ENCODE results near the gene LIN54.
"Not testable (repeated sequence)": the region's sequence is repeated elsewhere in the genome, so short reads cannot be mapped to it uniquely, and the experiment has no call there.

LIN54 gene

DNA sequence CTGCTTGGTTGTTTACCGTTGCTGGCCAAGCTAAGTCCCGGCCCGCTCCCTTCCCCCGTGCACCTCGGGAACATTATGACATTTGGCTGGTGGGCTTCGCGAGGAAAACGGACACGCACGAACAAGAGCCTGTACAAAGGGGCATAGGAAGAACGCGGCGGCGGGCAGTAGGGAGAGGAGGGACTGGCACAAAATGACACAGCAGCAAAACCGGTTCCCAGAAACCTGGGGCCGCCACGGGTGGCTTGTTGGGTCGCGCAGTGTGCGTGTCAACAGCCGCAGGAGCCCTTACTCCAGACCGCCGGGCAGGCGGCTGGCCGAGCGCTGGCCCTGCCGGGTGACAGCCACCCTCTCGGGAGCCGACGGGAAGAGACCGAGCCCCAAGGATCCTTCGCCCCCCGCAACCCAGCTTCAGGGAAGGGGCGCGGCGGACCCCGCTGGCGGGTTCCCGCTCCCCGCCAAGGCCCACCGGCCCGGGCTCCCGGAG is 1.6 kb upstream of the LIN54 start:
- DNase-seq (ENCODE audit: low spot score), result peak; percentile 58

- DNase-seq (ENCODE audit: low spot score), result peak; percentile 61
Observed at GRCh38 chr4:83011689-83012199, 1.1 kb upstream of the LIN54 start.

- peak; percentile 65 for DNase-seq (ENCODE audit: low spot score)
Observed at GRCh38 chr4:83010111-83010521, 507 bp downstream of the LIN54 start.

GRCh38 chr4:83009529-83009928 is 1.1 kb downstream of the LIN54 start:
- peak; percentile 23 for DNase-seq (ENCODE audit: low spot score)

DNA sequence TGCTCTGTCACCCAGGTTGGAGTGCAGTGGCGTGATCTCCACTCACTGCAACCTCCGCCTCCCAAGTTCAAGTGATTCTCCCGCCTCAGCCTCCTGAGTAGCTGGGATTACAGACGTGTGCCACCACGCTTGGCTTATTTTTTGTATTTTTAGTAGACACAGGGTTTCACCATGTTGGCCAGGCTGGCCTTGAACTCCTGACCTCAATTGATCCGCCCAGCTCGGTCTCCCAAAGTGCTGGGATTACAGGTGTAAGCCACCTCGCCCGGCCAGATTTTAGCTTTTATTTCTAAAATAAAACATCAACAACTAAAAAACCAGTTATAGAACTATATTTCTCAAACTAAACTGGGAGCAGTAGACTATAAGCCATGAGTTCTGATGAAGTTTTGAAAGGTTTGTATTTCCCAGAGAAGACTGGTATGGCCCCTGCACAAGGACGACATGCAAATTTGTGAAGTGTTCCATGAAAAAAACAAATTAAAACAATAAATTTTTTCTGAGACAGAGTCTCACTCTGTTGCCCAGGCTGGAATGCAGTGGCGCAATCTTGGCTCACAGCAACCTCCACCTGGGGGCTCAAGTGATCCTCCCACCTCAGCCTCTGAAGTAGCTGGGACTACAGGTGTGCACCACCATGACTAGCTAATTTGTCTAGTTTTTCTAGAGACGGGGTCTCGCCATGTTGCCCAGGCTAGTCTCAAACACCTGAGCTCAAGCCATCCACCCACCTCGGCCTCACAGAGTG is 7.4 kb downstream of the LIN54 start:
- DNase-seq (ENCODE audit: low spot score), result not testable (repeated sequence)

DNA sequence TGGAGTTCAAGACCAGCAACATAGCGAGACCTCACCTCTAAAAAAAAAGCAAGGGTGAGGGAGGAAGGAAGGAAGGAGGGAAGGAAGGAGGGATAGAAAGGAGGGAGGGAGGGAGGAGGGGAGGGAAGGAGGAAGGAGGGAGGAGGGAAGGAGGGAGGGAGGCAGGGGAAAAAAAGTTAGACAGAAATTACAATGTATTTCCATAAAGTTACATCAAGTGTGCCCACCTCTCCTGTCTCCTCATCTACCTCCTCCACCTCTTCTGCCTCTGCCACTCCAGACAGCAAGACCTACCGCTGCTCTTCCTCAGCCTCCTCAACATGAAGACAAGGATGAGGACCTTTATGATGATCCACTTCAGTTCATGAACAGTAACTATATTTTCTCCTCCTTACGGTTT is 8.3 kb downstream of the LIN54 start:
- no peak for DNase-seq (ENCODE audit: low spot score)

GRCh38 chr4:82998898-82999297 is 11.7 kb downstream of the LIN54 start:
- no peak for DNase-seq (ENCODE audit: low spot score)

DNA sequence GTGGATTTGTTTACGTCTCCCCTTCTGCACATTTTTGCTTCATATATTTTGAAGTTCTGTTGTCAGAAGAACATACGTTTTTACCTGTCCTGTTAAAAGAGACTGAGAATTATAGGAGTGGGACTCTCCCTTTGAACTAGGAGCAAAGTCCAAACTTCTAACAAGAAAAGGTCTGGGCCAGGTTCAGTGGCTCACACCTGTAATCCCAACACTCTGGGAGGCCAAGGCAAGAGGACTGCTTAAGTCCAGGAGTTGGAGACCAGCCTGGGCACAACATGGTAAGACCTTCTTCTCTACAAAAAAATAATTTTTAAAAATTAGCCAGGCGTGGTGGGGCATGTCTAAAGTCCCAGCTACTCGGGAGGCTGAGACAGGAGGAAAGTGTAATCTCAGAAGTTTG is 15.8 kb downstream of the LIN54 start:
- DNase-seq (ENCODE audit: low spot score), result no peak

- no peak for DNase-seq (ENCODE audit: low spot score)
Observed at GRCh38 chr4:82989575-82990429, 20.8 kb downstream of the LIN54 start.

GRCh38 chr4:82988323-82988832 is 22.2 kb downstream of the LIN54 start:
- no peak for DNase-seq (ENCODE audit: low spot score)

- DNase-seq (ENCODE audit: low spot score), result not testable (repeated sequence)
Observed at GRCh38 chr4:82987519-82987918, 23.1 kb downstream of the LIN54 start.

DNA sequence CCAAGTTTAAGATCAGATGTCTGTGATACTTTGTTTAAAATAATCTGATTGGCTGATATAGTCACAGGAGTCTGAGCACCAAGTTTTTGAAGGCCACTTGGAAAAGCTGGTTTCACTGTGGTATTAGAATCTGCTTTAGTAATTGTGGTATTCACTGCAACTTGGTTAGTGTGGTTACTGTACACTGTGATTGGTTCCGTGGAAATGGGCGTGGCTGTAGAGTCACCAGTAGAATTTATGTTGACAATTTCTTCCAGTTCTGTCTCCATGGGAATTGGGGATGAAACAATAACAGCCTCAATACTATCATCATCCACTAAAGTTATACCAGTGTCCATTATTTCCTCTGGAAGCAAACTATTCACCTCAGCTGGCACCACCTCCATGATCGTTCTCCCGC is 26.2 kb downstream of the LIN54 start:
- DNase-seq (ENCODE audit: low spot score), result no peak

DNA sequence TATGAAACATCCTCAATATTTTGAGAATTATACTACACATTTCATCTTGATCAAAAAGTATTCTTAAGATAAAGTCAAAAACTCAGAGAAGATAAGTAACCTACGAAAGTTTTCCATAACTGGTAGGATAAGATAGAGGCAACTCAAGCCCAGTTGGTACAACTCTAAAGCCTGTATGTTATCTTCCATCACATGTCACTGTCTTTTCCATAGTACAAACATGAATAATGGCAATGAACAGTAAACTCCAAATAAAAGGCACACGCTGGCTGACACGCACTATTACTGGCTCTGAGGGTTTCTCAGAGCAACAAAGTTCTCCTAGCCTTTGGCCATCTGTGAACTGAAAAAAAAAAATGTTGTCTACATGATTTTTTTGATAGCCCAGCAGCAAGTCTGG is 27.2 kb downstream of the LIN54 start:
- DNase-seq (ENCODE audit: low spot score), result no peak

GRCh38 chr4:82981138-82981537 is 29.5 kb downstream of the LIN54 start:
- no peak for DNase-seq (ENCODE audit: low spot score)

GRCh38 chr4:82975792-82976191 is 34.8 kb downstream of the LIN54 start:
- no peak for DNase-seq (ENCODE audit: low spot score)

DNA sequence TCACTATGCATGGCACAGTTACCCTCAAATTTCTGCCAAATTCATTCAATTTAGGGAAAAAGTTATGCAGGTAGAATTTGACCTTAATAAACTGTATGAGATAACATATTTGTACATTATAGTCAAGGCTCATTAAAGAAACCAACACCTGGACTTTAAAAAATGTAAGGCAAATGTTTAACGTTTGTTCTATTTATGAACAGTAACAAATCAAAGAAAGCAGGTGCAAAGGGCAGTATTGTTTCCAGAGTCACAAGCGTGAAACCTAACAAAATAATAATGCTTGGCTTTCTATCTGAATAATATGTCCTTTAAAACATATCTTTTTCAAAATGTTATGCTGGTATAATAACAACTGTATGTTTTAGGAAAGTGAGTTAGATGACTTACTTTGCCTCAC is 41.2 kb downstream of the LIN54 start:
- no peak for DNase-seq (ENCODE audit: low spot score)

GRCh38 chr4:82968972-82969371 is 41.7 kb downstream of the LIN54 start:
- DNase-seq (ENCODE audit: low spot score), result no peak

GRCh38 chr4:82965763-82966162 is 44.9 kb downstream of the LIN54 start:
- DNase-seq (ENCODE audit: low spot score), result no peak

GRCh38 chr4:82957045-82957444 is 53.6 kb downstream of the LIN54 start:
- no peak for DNase-seq (ENCODE audit: low spot score)

DNA sequence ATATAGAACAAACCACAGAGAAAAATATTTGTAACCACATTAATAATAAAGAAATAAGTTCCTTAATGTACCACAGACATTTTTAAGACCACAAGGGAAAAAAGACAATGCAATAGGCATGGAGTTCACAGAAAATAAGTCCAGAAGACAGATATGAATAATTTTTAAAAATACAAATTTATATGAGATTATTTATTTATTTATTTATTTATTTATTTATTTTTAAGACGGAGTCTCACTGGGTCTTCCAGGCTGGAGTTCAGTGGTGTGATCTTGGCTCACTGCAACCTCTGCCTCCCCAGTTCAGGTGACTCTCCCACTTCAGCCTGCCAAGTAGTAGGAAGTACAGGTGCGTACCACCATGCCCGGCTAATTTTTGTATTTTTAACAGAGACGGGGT is 56.4 kb downstream of the LIN54 start:
- DNase-seq (ENCODE audit: low spot score), result no peak

DNA sequence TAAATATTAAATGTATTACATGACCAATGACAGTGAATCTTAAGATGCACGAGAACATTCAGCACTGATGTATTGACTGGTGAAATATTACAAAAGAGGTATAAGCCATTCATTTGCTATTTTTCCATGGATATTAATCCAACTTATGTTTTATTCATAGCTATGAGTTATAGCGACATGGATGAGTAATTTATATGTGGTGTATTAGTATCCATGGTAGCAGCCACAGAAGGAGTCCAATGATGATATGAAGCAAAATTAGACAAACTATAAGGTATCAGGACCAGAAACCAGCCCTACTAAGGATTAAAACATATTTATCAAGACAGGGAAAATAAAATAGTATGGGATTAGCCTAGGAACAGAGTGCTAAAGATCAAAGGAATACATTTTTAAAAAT is 59.4 kb downstream of the LIN54 start:
- no peak for DNase-seq (ENCODE audit: low spot score)

- no peak for DNase-seq (ENCODE audit: low spot score)
Observed at GRCh38 chr4:82948647-82949204, 61.9 kb downstream of the LIN54 start.
